HCEC 1CT (cell line): ENCODE data around the gene HDGFL3.

ENCODE experiments used
- DNase-seq: peaks from one replicate; pipeline ENCODE4 v3.0.0-alpha.2; 2017

Gene HDGFL3

GRCh38 chr15:83119968-83120581 is 87.5 kb downstream of the HDGFL3 start:
- no peak for DNase-seq

DNA sequence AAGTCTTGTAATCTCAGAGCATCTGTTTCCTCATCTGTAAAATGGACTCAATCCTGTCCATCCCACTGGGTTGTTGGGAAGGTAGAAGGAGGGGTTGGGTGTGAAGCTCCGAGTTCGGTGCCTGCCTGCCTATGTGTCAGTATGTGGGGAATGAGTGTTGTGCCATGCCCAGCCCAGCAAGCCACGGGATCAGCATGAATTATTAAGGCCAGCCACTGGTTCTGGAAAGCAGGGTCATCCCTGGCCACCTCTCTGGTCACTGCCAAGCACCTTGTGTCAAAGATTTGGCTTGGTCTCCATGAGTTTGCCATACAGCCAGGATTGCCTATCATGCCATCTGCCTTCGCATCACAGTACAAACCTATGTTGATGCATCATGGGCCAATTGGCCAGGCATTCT is 88.7 kb downstream of the HDGFL3 start:
- DNase-seq = no peak

- DNase-seq = no peak
Measured at GRCh38 chr15:83118291-83118827, 89.3 kb downstream of the HDGFL3 start.

GRCh38 chr15:83115831-83116565 is 91.6 kb downstream of the HDGFL3 start:
- DNase-seq = no peak

DNA sequence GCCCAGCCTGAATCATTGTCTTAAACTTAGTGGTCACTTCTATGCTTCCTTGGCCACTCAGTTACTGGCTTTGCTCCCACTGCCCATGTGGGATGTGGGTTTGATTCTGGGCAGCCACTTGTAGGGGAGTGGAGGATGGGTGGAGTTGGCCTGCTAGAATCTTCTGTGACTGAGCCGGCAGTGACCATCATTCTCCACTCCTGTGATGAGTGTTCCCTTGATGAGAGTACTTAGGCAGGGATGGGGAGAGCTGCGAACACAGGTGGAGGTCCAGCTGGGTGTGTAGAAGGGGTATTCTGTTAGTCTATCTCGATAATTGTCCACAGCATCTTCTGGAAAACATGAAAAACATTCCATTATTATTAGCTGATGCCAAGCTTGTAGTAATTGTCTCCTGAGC is 92.2 kb downstream of the HDGFL3 start:
- DNase-seq = no peak

DNA sequence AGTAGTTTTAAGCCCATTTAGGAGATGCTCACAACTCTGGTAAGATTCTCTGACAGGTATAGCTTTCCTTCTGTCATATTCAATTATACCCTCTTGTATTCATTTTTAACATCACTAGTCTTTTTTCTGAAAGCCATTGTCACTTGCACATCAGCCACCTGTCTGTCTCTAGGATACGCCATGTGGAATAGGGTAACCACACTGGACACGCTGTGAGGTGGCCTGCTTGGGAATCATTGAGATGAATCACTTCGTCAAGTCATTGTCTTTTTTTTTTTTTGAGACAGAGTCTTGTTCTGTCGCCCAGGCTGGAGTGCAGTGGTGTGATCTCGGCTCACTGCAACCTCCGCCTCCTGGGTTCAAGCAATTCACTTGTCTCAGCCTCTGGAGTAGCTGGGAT is 92.8 kb downstream of the HDGFL3 start:
- DNase-seq = no peak

- no peak for DNase-seq
Measured at GRCh38 chr15:83113881-83114674, 93.5 kb downstream of the HDGFL3 start.

DNA sequence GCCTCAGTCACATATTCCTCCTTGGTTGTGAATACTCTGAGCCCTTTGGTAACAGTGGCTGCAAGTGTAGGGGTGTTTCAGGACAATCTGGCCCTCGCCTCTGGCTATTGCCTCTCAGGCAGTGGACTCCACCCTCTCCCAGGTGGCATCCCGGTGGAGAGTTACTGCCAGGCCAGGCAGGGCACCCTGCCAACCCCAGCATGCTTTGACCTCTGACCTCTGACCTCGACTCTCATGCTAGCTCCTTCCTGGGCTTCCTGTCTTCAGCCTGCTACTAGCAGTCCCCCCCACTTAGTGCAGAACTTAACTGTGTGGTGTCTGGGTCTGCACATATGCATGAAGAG is 94.7 kb downstream of the HDGFL3 start:
- DNase-seq = no peak

DNA sequence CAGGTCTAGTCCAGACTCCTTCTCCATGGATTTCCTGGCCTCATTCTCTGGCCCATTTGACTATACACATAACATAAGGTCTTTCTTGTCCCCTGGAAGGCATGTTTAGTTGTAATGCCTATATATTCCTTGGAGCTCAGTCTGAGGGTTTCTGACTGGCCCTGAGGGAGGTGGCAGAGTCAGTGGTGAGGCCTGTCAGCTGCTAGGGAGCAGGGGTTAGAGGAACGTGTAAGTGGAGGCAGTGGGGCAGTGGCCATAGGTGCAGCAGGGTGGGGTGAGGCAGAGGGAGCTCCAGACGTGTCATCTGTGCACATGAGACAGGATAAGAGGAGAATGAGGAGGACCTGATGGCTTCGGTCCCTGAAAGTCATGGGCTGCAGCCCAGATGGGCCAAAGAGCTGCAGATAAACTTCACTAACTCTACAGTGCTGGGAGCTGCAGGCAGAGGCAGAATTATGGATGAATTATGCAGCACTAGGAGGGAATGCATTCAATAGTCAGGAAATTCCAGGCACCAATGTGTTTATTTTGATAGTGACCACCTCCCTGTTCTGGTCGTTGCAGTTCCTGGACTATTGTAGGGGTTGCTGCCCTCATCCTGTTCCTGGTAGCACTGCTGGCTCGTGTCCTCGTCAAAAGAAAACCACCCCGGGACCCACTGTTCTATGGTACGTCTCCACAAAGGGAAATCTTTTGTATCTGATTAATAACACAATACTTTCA is 95.2 kb downstream of the HDGFL3 start:
- DNase-seq = peak; percentile 89

DNA sequence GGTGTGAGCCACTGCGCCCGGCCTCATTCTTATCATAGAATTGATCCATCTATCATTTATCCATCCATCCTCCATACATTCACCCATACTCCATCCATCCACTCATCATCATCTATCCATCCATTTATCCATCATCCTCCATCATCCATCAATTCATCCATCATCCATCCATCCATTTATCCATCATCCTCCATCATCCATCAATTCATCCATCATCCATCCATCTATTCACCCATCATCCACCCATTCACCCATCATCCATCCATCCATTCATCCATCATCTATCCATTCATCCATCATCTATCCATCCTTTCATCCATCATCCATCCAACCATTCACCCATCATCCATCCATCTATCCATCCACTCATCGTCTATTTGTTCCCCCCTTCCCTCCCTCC is 96.5 kb downstream of the HDGFL3 start:
- no peak for DNase-seq

- DNase-seq = no peak
Measured at GRCh38 chr15:83110381-83110780, 97.2 kb downstream of the HDGFL3 start.

GRCh38 chr15:83109532-83109931 is 98.1 kb downstream of the HDGFL3 start:
- no peak for DNase-seq

- DNase-seq = no peak
Measured at GRCh38 chr15:83108266-83109219, 99.1 kb downstream of the HDGFL3 start.

- DNase-seq = no peak
Measured at GRCh38 chr15:83107841-83108181, 99.8 kb downstream of the HDGFL3 start.

GRCh38 chr15:83106994-83107840 is 100.4 kb downstream of the HDGFL3 start, which contains the start of gene TM6SF1:
TM6SF1 (plus strand) TSS chr15:83107645; CDS start chr15:83107681, 36 bp downstream.
- no peak for DNase-seq

DNA sequence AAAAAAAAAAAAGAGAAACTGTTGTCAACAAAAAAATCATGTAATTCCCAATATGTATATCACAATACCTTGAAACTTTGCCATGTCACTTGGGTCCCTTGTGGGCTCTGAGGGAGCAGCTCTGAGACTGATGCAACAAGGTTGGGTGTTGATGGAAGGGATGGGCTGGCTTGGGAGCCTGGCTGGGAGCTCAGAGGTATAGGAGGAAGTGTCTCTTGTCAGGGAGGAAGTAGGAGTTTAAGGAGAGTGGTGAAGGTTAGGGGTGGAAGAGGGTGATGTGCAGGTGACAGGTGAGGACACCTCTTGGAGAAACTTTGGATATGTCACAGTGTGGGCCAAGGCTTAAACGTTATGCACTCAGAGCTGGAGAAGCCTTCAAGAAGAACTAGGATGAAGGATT is 102.2 kb downstream of the HDGFL3 start:
- no peak for DNase-seq

DNA sequence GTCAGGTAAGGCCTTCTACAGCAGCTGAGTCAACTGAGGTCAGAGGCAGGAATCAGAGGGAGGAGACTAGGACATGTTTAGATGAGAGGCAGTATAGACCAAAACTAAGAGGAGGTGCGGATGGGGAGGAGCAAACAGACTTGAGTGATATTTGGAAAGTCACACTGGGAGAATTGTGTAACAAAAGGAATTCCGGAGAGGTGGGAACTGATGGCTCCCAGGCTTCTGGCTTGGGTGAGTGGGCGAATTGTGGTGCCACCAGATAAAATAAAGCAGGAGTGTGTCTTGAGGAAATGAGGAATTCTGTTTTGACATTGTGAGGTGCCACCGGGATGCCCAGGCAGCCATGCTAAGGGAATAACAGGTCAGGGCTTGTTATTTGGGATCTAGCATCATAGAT is 103.5 kb downstream of the HDGFL3 start:
- DNase-seq = no peak

GRCh38 chr15:83102346-83102745 is 105.3 kb downstream of the HDGFL3 start:
- DNase-seq = no peak

- no peak for DNase-seq
Measured at GRCh38 chr15:83100097-83100646, 107.5 kb downstream of the HDGFL3 start.

DNA sequence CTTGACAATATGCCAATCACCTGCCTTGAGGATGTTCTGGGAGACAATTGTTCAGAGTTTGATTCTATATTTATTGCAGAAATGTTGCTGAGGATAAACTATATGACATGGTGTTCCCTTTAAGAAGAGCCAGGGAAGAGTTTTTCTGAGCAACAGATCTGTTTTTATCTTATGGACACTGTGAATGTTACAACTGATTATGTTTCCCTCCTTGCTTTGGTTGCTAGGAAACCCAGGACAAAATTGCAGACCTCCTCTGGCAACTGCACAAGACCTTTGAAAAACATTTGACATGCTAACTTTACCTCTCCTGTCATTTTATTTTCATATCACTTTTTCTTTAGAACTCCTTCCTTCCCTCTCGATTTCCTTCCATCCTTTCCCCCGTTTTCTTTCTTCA is 108.3 kb downstream of the HDGFL3 start:
- no peak for DNase-seq

- DNase-seq = no peak
Measured at GRCh38 chr15:83098079-83098478, 109.5 kb downstream of the HDGFL3 start.
